OCI-LY1 (cell line): Measurements from ENCODE around the gene MYO18B.

Experiments used
- EZH2 ChIP-seq: fragments of 200-600 bp; sonication (generic), shearing (Covaris generic); IDR thresholded peaks from 2 replicates; pipeline ENCODE4 v1.8.0; 2017; ENCODE audit warnings: borderline replicate concordance, mixed run types, mild to moderate bottlenecking, antibody characterized with exemption, low read length, moderate library complexity, mixed read lengths
- TF ChIP-seq, protein P1 (sequence below): fragments of 200-600 bp; sonication (generic), shearing (Covaris generic); IDR thresholded peaks from 2 replicates; pipeline ENCODE4 v1.5.1; 2017; ENCODE audit warnings: mild to moderate bottlenecking, antibody characterized with exemption, low read length, moderate library complexity, mixed read lengths

- TF ChIP-seq, protein P1, sequence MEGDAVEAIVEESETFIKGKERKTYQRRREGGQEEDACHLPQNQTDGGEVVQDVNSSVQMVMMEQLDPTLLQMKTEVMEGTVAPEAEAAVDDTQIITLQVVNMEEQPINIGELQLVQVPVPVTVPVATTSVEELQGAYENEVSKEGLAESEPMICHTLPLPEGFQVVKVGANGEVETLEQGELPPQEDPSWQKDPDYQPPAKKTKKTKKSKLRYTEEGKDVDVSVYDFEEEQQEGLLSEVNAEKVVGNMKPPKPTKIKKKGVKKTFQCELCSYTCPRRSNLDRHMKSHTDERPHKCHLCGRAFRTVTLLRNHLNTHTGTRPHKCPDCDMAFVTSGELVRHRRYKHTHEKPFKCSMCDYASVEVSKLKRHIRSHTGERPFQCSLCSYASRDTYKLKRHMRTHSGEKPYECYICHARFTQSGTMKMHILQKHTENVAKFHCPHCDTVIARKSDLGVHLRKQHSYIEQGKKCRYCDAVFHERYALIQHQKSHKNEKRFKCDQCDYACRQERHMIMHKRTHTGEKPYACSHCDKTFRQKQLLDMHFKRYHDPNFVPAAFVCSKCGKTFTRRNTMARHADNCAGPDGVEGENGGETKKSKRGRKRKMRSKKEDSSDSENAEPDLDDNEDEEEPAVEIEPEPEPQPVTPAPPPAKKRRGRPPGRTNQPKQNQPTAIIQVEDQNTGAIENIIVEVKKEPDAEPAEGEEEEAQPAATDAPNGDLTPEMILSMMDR: no peak
- TF ChIP-seq EZH2: no peak
Measured at GRCh38 chr22:25881210-25881755, 139.3 kb downstream of the MYO18B start.
